Measurements from ENCODE around the gene ANKRD45.

Gene ANKRD45

GRCh38 chr1:173627269-173627668, 42.4 kb downstream of the ANKRD45 start:
- no peak for TF ChIP-seq TEAD4 (IDR thresholded peaks at IDR 0.05)
- no peak for TF ChIP-seq REST (IDR thresholded peaks at IDR 0.05; ENCODE audit: low read depth)
- TF ChIP-seq TCF12 (IDR thresholded peaks at IDR 0.05; ENCODE audit: low read depth): no peak
- TF ChIP-seq CEBPB (IDR thresholded peaks at IDR 0.05): no peak
- TF ChIP-seq EGR1 (IDR thresholded peaks at IDR 0.05): no peak
- no peak for TF ChIP-seq USF1 (IDR thresholded peaks at IDR 0.05)
- TF ChIP-seq FOXM1 (IDR thresholded peaks at IDR 0.05; ENCODE audit: borderline replicate concordance, low read depth): no peak
- TF ChIP-seq MAX (IDR thresholded peaks at IDR 0.05): no peak
- TF ChIP-seq NFIC (IDR thresholded peaks at IDR 0.05): no peak
- TF ChIP-seq TAF1 (IDR thresholded peaks at IDR 0.05; ENCODE audit: low read depth): no peak
- TF ChIP-seq YY1 (IDR thresholded peaks at IDR 0.05; ENCODE audit: low read depth): no peak
- TF ChIP-seq RAD21 (IDR thresholded peaks at IDR 0.05; ENCODE audit: low read depth): no peak
- TF ChIP-seq ZBTB7A (IDR thresholded peaks at IDR 0.05; ENCODE audit: low read depth): no peak
- TF ChIP-seq EP300 (IDR thresholded peaks at IDR 0.05; ENCODE audit: borderline replicate concordance): no peak
- no peak for TF ChIP-seq CREB1 (IDR thresholded peaks at IDR 0.05; ENCODE audit: low read depth)

- no peak for TF ChIP-seq USF1 (IDR thresholded peaks at IDR 0.05)
- TF ChIP-seq TCF12 (IDR thresholded peaks at IDR 0.05; ENCODE audit: low read depth): no peak
- no peak for TF ChIP-seq MAX (IDR thresholded peaks at IDR 0.05)
- no peak for TF ChIP-seq FOXM1 (IDR thresholded peaks at IDR 0.05; ENCODE audit: borderline replicate concordance, low read depth)
- TF ChIP-seq RAD21 (IDR thresholded peaks at IDR 0.05; ENCODE audit: low read depth): no peak
- no peak for TF ChIP-seq YY1 (IDR thresholded peaks at IDR 0.05; ENCODE audit: low read depth)
- TF ChIP-seq TEAD4 (IDR thresholded peaks at IDR 0.05): no peak
- TF ChIP-seq NFIC (IDR thresholded peaks at IDR 0.05): no peak
- TF ChIP-seq TAF1 (IDR thresholded peaks at IDR 0.05; ENCODE audit: low read depth): no peak
- TF ChIP-seq EGR1 (IDR thresholded peaks at IDR 0.05): no peak
- no peak for TF ChIP-seq EP300 (IDR thresholded peaks at IDR 0.05; ENCODE audit: borderline replicate concordance)
Observed at GRCh38 chr1:173616859-173617258, 52.8 kb downstream of the ANKRD45 start.

- TF ChIP-seq NFIC (IDR thresholded peaks at IDR 0.05): no peak
- no peak for TF ChIP-seq RAD21 (IDR thresholded peaks at IDR 0.05; ENCODE audit: low read depth)
- no peak for TF ChIP-seq TAF1 (IDR thresholded peaks at IDR 0.05; ENCODE audit: low read depth)
- no peak for TF ChIP-seq CEBPB (IDR thresholded peaks at IDR 0.05)
- no peak for TF ChIP-seq EP300 (IDR thresholded peaks at IDR 0.05; ENCODE audit: borderline replicate concordance)
- no peak for TF ChIP-seq CREB1 (IDR thresholded peaks at IDR 0.05; ENCODE audit: low read depth)
- TF ChIP-seq USF1 (IDR thresholded peaks at IDR 0.05): no peak
Observed at GRCh38 chr1:173608503-173609216, 61.0 kb downstream of the ANKRD45 start.

- TF ChIP-seq YY1 (IDR thresholded peaks at IDR 0.05; ENCODE audit: low read depth) (no peak), EP300 (IDR thresholded peaks at IDR 0.05; ENCODE audit: borderline replicate concordance) (no peak), CREB1 (IDR thresholded peaks at IDR 0.05; ENCODE audit: low read depth) (no peak), TAF1 (IDR thresholded peaks at IDR 0.05; ENCODE audit: low read depth) (no peak), USF1 (IDR thresholded peaks at IDR 0.05) (no peak), ZBTB7A (IDR thresholded peaks at IDR 0.05; ENCODE audit: low read depth) (no peak), NFIC (IDR thresholded peaks at IDR 0.05) (no peak), TEAD4 (IDR thresholded peaks at IDR 0.05) (no peak), RAD21 (IDR thresholded peaks at IDR 0.05; ENCODE audit: low read depth) (no peak), FOXM1 (IDR thresholded peaks at IDR 0.05; ENCODE audit: borderline replicate concordance, low read depth) (no peak)
Observed at GRCh38 chr1:173603056-173603591, 66.5 kb downstream of the ANKRD45 start, which contains the start of gene SLC9C2. Gene SLC9C2, minus strand, starts transcription at chr1:173603072. Its CDS starts 1,296 bp downstream, at chr1:173601776.

- TF ChIP-seq FOXM1 (IDR thresholded peaks at IDR 0.05; ENCODE audit: borderline replicate concordance, low read depth): no peak
- TF ChIP-seq TAF1 (IDR thresholded peaks at IDR 0.05; ENCODE audit: low read depth): no peak
- no peak for TF ChIP-seq USF1 (IDR thresholded peaks at IDR 0.05)
- no peak for TF ChIP-seq YY1 (IDR thresholded peaks at IDR 0.05; ENCODE audit: low read depth)
- TF ChIP-seq TEAD4 (IDR thresholded peaks at IDR 0.05): no peak
- no peak for TF ChIP-seq MAX (IDR thresholded peaks at IDR 0.05)
- no peak for TF ChIP-seq EP300 (IDR thresholded peaks at IDR 0.05; ENCODE audit: borderline replicate concordance)
- TF ChIP-seq CREB1 (IDR thresholded peaks at IDR 0.05; ENCODE audit: low read depth): no peak
- no peak for TF ChIP-seq NFIC (IDR thresholded peaks at IDR 0.05)
- TF ChIP-seq CEBPB (IDR thresholded peaks at IDR 0.05): no peak
- no peak for TF ChIP-seq RAD21 (IDR thresholded peaks at IDR 0.05; ENCODE audit: low read depth)
Observed at GRCh38 chr1:173601588-173601987, 68.1 kb downstream of the ANKRD45 start.
